GM12878 (cell line): ENCODE results near the gene MSMB.

Source experiments
- CEBPB ChIP-seq, 2 experiments: fragments of 150-350 bp in 1 of 2; IDR thresholded peaks; 2 replicates each; pipeline ENCODE4 v1.6.1; 2012 to 2014; ENCODE audit warnings: low read depth in 2 of 2, low read length in 2 of 2, borderline replicate concordance in 1 of 2, inconsistent platforms in 1 of 2
- CREB1 ChIP-seq: IDR thresholded peaks from 2 replicates; pipeline ENCODE4 v1.6.1; 2012; ENCODE audit warnings: low read depth, mild to moderate bottlenecking, inconsistent platforms
- EGR1 ChIP-seq, 2 experiments: IDR thresholded peaks; 1 replicate in 1 of 2; 2 replicates in 1 of 2; pipeline ENCODE4 v1.6.1; 2011 to 2012; ENCODE audit warnings: low read depth in 2 of 2, low read length in 2 of 2, borderline replicate concordance in 1 of 2, mild to moderate bottlenecking in 1 of 2, moderate library complexity in 1 of 2
- JUNB ChIP-seq: IDR thresholded peaks from 2 replicates; pipeline ENCODE4 v1.6.1; 2016; ENCODE audit warnings: antibody characterized with exemption, mild to moderate bottlenecking
- TF ChIP-seq, protein P1 (sequence below): fragments of 450-650 bp; IDR thresholded peaks from 2 replicates; pipeline ENCODE4 v1.6.1; 2017; ENCODE audit warnings: mild to moderate bottlenecking, low read depth, inconsistent platforms; ENCODE audit not compliant: poor library complexity, severe bottlenecking
- TF ChIP-seq, protein P2 (sequence below): fragments of 450-650 bp; IDR thresholded peaks from 2 replicates; pipeline ENCODE4 v1.6.1; 2016; ENCODE audit warnings: mild to moderate bottlenecking
- TF ChIP-seq, protein P3 (sequence below), 3 experiments: IDR thresholded peaks in 2 of 3; conservative IDR thresholded peaks in 1 of 3; 2 replicates each; pipeline ENCODE4 v1.5.1; 2011; ENCODE audit warnings: low read depth in 3 of 3, low read length in 3 of 3, mild to moderate bottlenecking in 3 of 3, control low read depth in 2 of 3, moderate library complexity in 2 of 3, inconsistent platforms in 1 of 3, mixed read lengths in 1 of 3; ENCODE audit not compliant: control insufficient read depth in 2 of 3, insufficient read depth in 1 of 3; ENCODE audit errors: extremely low read depth in 1 of 3

DNA sequence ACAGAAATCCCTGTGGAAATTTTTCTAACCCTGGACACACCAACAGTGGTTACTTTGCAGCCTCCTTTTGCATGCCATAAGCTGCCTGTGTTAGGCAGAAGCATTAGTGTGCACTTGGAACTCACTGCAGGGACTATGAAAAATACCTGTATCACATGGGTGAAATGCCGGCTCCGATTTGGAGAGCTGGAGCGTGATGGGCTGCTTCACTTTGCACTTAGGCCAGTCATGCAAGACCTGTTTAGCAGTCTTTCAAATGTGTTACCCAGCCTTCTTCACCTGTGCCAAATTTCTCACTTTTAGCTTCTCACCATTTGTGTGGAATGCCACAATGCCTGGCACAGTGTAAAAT is 26.9 kb downstream of the MSMB start:
- TF ChIP-seq, protein P1, sequence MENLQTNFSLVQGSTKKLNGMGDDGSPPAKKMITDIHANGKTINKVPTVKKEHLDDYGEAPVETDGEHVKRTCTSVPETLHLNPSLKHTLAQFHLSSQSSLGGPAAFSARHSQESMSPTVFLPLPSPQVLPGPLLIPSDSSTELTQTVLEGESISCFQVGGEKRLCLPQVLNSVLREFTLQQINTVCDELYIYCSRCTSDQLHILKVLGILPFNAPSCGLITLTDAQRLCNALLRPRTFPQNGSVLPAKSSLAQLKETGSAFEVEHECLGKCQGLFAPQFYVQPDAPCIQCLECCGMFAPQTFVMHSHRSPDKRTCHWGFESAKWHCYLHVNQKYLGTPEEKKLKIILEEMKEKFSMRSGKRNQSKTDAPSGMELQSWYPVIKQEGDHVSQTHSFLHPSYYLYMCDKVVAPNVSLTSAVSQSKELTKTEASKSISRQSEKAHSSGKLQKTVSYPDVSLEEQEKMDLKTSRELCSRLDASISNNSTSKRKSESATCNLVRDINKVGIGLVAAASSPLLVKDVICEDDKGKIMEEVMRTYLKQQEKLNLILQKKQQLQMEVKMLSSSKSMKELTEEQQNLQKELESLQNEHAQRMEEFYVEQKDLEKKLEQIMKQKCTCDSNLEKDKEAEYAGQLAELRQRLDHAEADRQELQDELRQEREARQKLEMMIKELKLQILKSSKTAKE = no peak
- TF ChIP-seq CREB1 = no peak
- TF ChIP-seq, protein P2, sequence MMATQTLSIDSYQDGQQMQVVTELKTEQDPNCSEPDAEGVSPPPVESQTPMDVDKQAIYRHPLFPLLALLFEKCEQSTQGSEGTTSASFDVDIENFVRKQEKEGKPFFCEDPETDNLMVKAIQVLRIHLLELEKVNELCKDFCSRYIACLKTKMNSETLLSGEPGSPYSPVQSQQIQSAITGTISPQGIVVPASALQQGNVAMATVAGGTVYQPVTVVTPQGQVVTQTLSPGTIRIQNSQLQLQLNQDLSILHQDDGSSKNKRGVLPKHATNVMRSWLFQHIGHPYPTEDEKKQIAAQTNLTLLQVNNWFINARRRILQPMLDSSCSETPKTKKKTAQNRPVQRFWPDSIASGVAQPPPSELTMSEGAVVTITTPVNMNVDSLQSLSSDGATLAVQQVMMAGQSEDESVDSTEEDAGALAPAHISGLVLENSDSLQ = no peak
- no peak for TF ChIP-seq EGR1 (IDR thresholded peaks at IDR 0.05; ENCODE audit: borderline replicate concordance in 1 of 2, low read depth in 2 of 2, low read length in 2 of 2)
- TF ChIP-seq JUNB = no peak
- TF ChIP-seq CEBPB (IDR thresholded peaks at IDR 0.05; ENCODE audit: borderline replicate concordance in 1 of 2, low read depth in 2 of 2, low read length in 2 of 2) = no peak
- TF ChIP-seq, protein P3, sequence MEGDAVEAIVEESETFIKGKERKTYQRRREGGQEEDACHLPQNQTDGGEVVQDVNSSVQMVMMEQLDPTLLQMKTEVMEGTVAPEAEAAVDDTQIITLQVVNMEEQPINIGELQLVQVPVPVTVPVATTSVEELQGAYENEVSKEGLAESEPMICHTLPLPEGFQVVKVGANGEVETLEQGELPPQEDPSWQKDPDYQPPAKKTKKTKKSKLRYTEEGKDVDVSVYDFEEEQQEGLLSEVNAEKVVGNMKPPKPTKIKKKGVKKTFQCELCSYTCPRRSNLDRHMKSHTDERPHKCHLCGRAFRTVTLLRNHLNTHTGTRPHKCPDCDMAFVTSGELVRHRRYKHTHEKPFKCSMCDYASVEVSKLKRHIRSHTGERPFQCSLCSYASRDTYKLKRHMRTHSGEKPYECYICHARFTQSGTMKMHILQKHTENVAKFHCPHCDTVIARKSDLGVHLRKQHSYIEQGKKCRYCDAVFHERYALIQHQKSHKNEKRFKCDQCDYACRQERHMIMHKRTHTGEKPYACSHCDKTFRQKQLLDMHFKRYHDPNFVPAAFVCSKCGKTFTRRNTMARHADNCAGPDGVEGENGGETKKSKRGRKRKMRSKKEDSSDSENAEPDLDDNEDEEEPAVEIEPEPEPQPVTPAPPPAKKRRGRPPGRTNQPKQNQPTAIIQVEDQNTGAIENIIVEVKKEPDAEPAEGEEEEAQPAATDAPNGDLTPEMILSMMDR (IDR thresholded peaks at IDR 0.05 in 2 of 3, conservative IDR thresholded peaks at IDR 0.05 in 1 of 3; ENCODE audit: control insufficient read depth in 2 of 3, extremely low read depth in 1 of 3, insufficient read depth in 1 of 3, low read depth in 3 of 3, low read length in 3 of 3) = no peak
